GM19324 (cell line): Measurements from ENCODE around the gene EFHD2.
"Not testable (repeated sequence)": the region's sequence is repeated elsewhere in the genome, so short reads cannot be mapped to it uniquely, and the experiment has no call there.

Experiments used
- ATAC-seq: cut with Tn5 transposase; IDR thresholded peaks from one replicate; pipeline ENCODE4 v1.9.1; 2021; ENCODE audit warnings: mild to moderate bottlenecking, moderate library complexity; ENCODE audit not compliant: unreplicated experiment, low FRiP score

The EFHD2 gene

GRCh38 chr1:15428815-15429435 lies 19.2 kb downstream of the EFHD2 start:
- ATAC-seq: no peak

GRCh38 chr1:15429701-15430149 lies 20.0 kb downstream of the EFHD2 start:
- ATAC-seq: no peak

- no peak for ATAC-seq
Observed at GRCh38 chr1:15430787-15431570, 21.3 kb downstream of the EFHD2 start.

- no peak for ATAC-seq
Observed at GRCh38 chr1:15431571-15431948, 21.9 kb downstream of the EFHD2 start.

- no peak for ATAC-seq
Observed at GRCh38 chr1:15432324-15432723, 22.6 kb downstream of the EFHD2 start.

- no peak for ATAC-seq
Observed at GRCh38 chr1:15433471-15433870, 23.8 kb downstream of the EFHD2 start.

GRCh38 chr1:15434739-15435138 lies 25.1 kb downstream of the EFHD2 start:
- not testable (repeated sequence) for ATAC-seq

- ATAC-seq: no peak
Observed at GRCh38 chr1:15435239-15436077, 25.8 kb downstream of the EFHD2 start.

GRCh38 chr1:15436881-15437442 lies 27.3 kb downstream of the EFHD2 start:
- ATAC-seq: no peak

GRCh38 chr1:15439325-15439724 lies 29.6 kb downstream of the EFHD2 start:
- no peak for ATAC-seq

- ATAC-seq: no peak
Observed at GRCh38 chr1:15440357-15440756, 30.7 kb downstream of the EFHD2 start.

- no peak for ATAC-seq
Observed at GRCh38 chr1:15441247-15441646, 31.6 kb downstream of the EFHD2 start.

GRCh38 chr1:15442119-15442518 lies 32.4 kb downstream of the EFHD2 start:
- ATAC-seq: no peak

- ATAC-seq: no peak
Observed at GRCh38 chr1:15442759-15443158, 33.1 kb downstream of the EFHD2 start.

- no peak for ATAC-seq
Observed at GRCh38 chr1:15443281-15443680, 33.6 kb downstream of the EFHD2 start.

- no peak for ATAC-seq
Observed at GRCh38 chr1:15444468-15445389, 35.0 kb downstream of the EFHD2 start.

GRCh38 chr1:15445390-15446122 lies 35.9 kb downstream of the EFHD2 start:
- ATAC-seq: no peak

- ATAC-seq: no peak
Observed at GRCh38 chr1:15446212-15446611, 36.5 kb downstream of the EFHD2 start.

- no peak for ATAC-seq
Observed at GRCh38 chr1:15448877-15449462, 39.3 kb downstream of the EFHD2 start.
